K562 (cell line): ENCODE results near the gene TFF3. TPM values are rescaled to one million over a fixed set of nuclear protein-coding genes. Genes with fewer than 3 reads are reported as not detected.
A peak's percentile ranks its signal among the peaks of the same experiment; 100 is the strongest.

Experiments used
- ATAC-seq: fragments of 200-7000 bp; cut with Tn5 transposase; 3 replicates; pipeline ENCODE4 v1.9.1; 2020; ENCODE audit warnings: moderate library complexity
- BruUV-seq: library from RNA; stranded (reverse); fragments of 400-500 nt; replicated peaks from 2 replicates; lab custom pipeline; 2021; lab: Mats Ljungman, UMichigan
- CTCF ChIA-PET: fragments of 300-600 bp; formaldehyde crosslinking; extraction: SDS; loops from one replicate; lab custom pipeline; 2021; ENCODE audit warnings: low intra/inter-chr PET ratio; lab: Yijun Ruan, JAX
- POLR2A ChIA-PET: fragments of 300-600, 350-650 bp; sonication (Branson Sonifier 250); formaldehyde crosslinking; extraction: SDS; loops from one replicate; lab custom pipeline; 2021; ENCODE audit warnings: antibody characterized with exemption, inconsistent platforms; lab: Yijun Ruan, JAX
- DNase-seq, 4 experiments: peaks; one replicate each; pipeline versions ENCODE4 v3.0.0 to v3.0.0-alpha.2; 2011 to 2018; ENCODE audit warnings: low spot score in 3 of 4, mixed read lengths in 3 of 4; ENCODE audit errors: extremely low read depth in 1 of 4
- FAIRE-seq: peaks from 2 replicates; lab custom pipeline; 2011; peaks lifted over from hg19 to GRCh38; lab: Jason Lieb, UNC
- H2AFZ ChIP-seq: 2 replicates; pipeline ENCODE4 v1.6.0; 2011; ENCODE audit warnings: low read depth, low read length, control low read depth, inconsistent platforms
- H3K27ac ChIP-seq: fragments of 200-600 bp; 3 replicates; pipeline ENCODE4 v1.8.0; 2011; ENCODE audit warnings: low read depth, mild to moderate bottlenecking, control low read depth, inconsistent platforms, low read length, moderate library complexity, mixed read lengths; ENCODE audit errors: extremely low read depth
- H3K27me3 ChIP-seq, 2 experiments: fragments of 300-600 bp in 1 of 2; 2 replicates in 1 of 2; 3 replicates in 1 of 2; pipeline versions ENCODE4 v1.6.0 to v1.8.0; 2011; ENCODE audit warnings: inconsistent platforms in 2 of 2, low read length in 2 of 2, mild to moderate bottlenecking in 1 of 2, mixed read lengths in 1 of 2, moderate library complexity in 1 of 2; ENCODE audit not compliant: control insufficient read depth in 2 of 2, insufficient read depth in 2 of 2
- H3K36me3 ChIP-seq: fragments of 300-600 bp; 3 replicates; pipeline ENCODE4 v1.8.0; 2011; ENCODE audit warnings: mild to moderate bottlenecking, low read length, inconsistent platforms; ENCODE audit not compliant: control insufficient read depth, insufficient read depth
- H3K4me1 ChIP-seq, 2 experiments: fragments of 200-600 bp in 1 of 2; replicated peaks in 1 of 2; 2 replicates in 1 of 2; 3 replicates in 1 of 2; pipeline versions ENCODE4 v1.5.1 to v1.8.0; 2011; ENCODE audit warnings: inconsistent platforms in 2 of 2, low read length in 2 of 2, mild to moderate bottlenecking in 1 of 2, mixed read lengths in 1 of 2, moderate library complexity in 1 of 2; ENCODE audit not compliant: control insufficient read depth in 2 of 2, insufficient read depth in 2 of 2
- H3K4me2 ChIP-seq: 2 replicates; pipeline ENCODE4 v1.6.1; 2011; ENCODE audit warnings: low read length, control low read depth, inconsistent platforms, mixed read lengths; ENCODE audit not compliant: insufficient read depth
- H3K4me3 ChIP-seq: fragments of 200-600 bp; sonication (generic), shearing (Covaris generic); 2 replicates; pipeline ENCODE4 v1.5.1; 2016; ENCODE audit warnings: control low read depth, inconsistent platforms
- H3K79me2 ChIP-seq: fragments of 200-600 bp; 3 replicates; pipeline ENCODE4 v1.8.0; 2011; ENCODE audit warnings: low read length, inconsistent platforms; ENCODE audit not compliant: control insufficient read depth, insufficient read depth
- H3K9ac ChIP-seq, 2 experiments: 2 replicates each; pipeline versions ENCODE4 v1.6.0 to v1.6.1; 2011; ENCODE audit warnings: low read depth in 2 of 2, low read length in 2 of 2, control low read depth in 1 of 2, inconsistent platforms in 1 of 2, mild to moderate bottlenecking in 1 of 2, mixed read lengths in 1 of 2; ENCODE audit not compliant: insufficient read depth in 1 of 2
- H3K9me1 ChIP-seq: one replicate; pipeline ENCODE4 v1.6.0; 2011; ENCODE audit warnings: inconsistent platforms, mild to moderate bottlenecking, low read length, moderate library complexity; ENCODE audit not compliant: control insufficient read depth, insufficient read depth
- H3K9me3 ChIP-seq: replicated peaks from 2 replicates; pipeline ENCODE4 v1.5.1; 2011; ENCODE audit warnings: low read depth, low read length, inconsistent platforms; ENCODE audit not compliant: control insufficient read depth, insufficient read depth
- H4K20me1 ChIP-seq: replicated peaks from 2 replicates; pipeline ENCODE4 v1.6.1; 2011; ENCODE audit warnings: low read length, inconsistent platforms, mixed read lengths; ENCODE audit not compliant: control insufficient read depth, insufficient read depth
- CREM ChIP-seq: IDR thresholded peaks from 2 replicates; pipeline ENCODE4 v1.6.1; 2014; ENCODE audit warnings: antibody characterized with exemption, low read depth
- FOS ChIP-seq: IDR thresholded peaks from 3 replicates; pipeline ENCODE4 v1.6.1; 2011; ENCODE audit not compliant: insufficient read length; ENCODE audit errors: extremely low read depth
- HEY1 ChIP-seq: fragments of 250-450 bp; sonication (Bioruptor Pico); IDR thresholded peaks from 2 replicates; pipeline ENCODE4 v1.5.0; 2020; ENCODE audit warnings: mild to moderate bottlenecking, moderate library complexity, borderline replicate concordance
- MEIS2 ChIP-seq: fragments of 450-650 bp; IDR thresholded peaks from 2 replicates; pipeline ENCODE4 v1.6.1; 2014; ENCODE audit warnings: mild to moderate bottlenecking; ENCODE audit not compliant: partially characterized antibody
- NFYB ChIP-seq: IDR thresholded peaks from 2 replicates; pipeline ENCODE4 v1.6.1; 2011; ENCODE audit warnings: mild to moderate bottlenecking, moderate library complexity; ENCODE audit not compliant: insufficient read length; ENCODE audit errors: extremely low read depth
- SIRT6 ChIP-seq: IDR thresholded peaks from one replicate; pipeline ENCODE4 v1.6.1; 2012; ENCODE audit warnings: low read depth, mild to moderate bottlenecking, control low read depth, inconsistent platforms, low read length, moderate library complexity
- SP2 ChIP-seq: IDR thresholded peaks from 2 replicates; pipeline ENCODE4 v1.6.1; 2011; ENCODE audit warnings: mild to moderate bottlenecking, low read depth, low read length, moderate library complexity; ENCODE audit not compliant: poor library complexity, severe bottlenecking; ENCODE audit errors: extremely low read depth
- WGBS: fragments of 100-300 bp; shearing (Covaris generic); methylation state at CpG from one replicate; pipeline ENCODE4 v1.1.6; 2016; ENCODE audit warnings: low coverage, mixed read lengths; ENCODE audit not compliant: insufficient coverage; ENCODE audit errors: missing lambda C conversion rate; 5-methylcytosine and 5-hydroxymethylcytosine counted together
- in situ Hi-C: fragments of 300-500 bp; cut with MboI; formaldehyde crosslinking; loops from 4 replicates; pipeline ENCODE4 v1.15.0; 2018; ENCODE audit warnings: inconsistent platforms, mixed read lengths
- intact Hi-C: fragments of 100-400 bp; cut with micrococcal nuclease; formaldehyde crosslinking; loops from 2 replicates; pipeline ENCODE4 v1.14.2; 2022
- polyA plus RNA-seq, 8 experiments: library from polyadenylated mRNA; depleted of rRNA in 4 of 8; stranded (reverse) in 5 of 8; unstranded in 3 of 8; fragments of >200 nt; fragmentation: Nextera tagmentation in 2 of 8; fragmentation: Illumina TruSeq in 1 of 8; extraction: Ambion mirVana in 2 of 8; extraction: Trizol in 1 of 8; gene quantifications; 2 replicates each; pipeline versions ENCODE4 v1.2.1 to v1.2.3, GENCODE V29; 2011 to 2014; ENCODE audit warnings: inconsistent platforms in 1 of 8, missing spikeins in 1 of 8
- total RNA-seq, 7 experiments: library from RNA; depleted of rRNA in 6 of 7; stranded (reverse); fragments of >200 nt in 6 of 7; fragmentation: Illumina TruSeq in 2 of 7; extraction: Trizol in 2 of 7; gene quantifications; 2 replicates each; pipeline versions ENCODE4 v1.2.1 to v1.2.3, GENCODE V29; 2011 to 2021; ENCODE audit warnings: low replicate concordance in 1 of 7
- TF ChIP-seq, protein P1 (sequence below): fragments of 150-350 bp; IDR thresholded peaks from 2 replicates; pipeline ENCODE4 v1.6.1; 2014; ENCODE audit warnings: low read depth, mild to moderate bottlenecking, low read length, borderline replicate concordance
- TF ChIP-seq, protein P2 (sequence below): fragments of 450-650 bp; IDR thresholded peaks from 2 replicates; pipeline ENCODE4 v1.6.1; 2016
- TF ChIP-seq, protein P3 (sequence below), 2 experiments: IDR thresholded peaks in 1 of 2; conservative IDR thresholded peaks in 1 of 2; 2 replicates each; pipeline ENCODE4 v1.6.1; 2016; ENCODE audit warnings: low read depth in 2 of 2, mild to moderate bottlenecking in 1 of 2, missing compliant biosample characterization in 1 of 2, missing genetic modification characterization in 1 of 2, moderate library complexity in 1 of 2

TFF3 gene
- total and polyA plus RNA-seq, 9 of the 15 experiments (the other 6 are each of a cell fraction or from before 2014, with no cell fraction given): 0.78 TPM; not detected in 8

DNA sequence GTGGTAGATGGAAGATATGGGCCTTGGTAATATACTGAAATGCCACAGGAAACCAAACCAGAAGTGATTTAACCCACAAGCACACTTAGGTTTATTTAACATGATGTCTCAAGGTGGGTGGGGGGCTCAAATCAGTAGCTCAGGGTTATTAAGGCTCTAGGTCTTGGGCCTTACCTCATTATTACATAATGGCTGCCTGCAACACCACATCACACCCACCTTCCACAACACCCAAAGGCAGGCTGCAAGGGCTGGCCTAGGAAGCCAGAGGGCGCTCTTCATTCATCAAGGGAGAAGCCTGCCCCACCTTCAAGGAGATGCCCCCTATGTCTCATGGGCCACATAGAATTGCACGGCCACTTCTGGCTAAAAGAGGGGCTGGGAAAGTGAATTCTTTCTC lies 45.1 kb upstream of the TFF3 start (continued):
- TF ChIP-seq, protein P1, sequence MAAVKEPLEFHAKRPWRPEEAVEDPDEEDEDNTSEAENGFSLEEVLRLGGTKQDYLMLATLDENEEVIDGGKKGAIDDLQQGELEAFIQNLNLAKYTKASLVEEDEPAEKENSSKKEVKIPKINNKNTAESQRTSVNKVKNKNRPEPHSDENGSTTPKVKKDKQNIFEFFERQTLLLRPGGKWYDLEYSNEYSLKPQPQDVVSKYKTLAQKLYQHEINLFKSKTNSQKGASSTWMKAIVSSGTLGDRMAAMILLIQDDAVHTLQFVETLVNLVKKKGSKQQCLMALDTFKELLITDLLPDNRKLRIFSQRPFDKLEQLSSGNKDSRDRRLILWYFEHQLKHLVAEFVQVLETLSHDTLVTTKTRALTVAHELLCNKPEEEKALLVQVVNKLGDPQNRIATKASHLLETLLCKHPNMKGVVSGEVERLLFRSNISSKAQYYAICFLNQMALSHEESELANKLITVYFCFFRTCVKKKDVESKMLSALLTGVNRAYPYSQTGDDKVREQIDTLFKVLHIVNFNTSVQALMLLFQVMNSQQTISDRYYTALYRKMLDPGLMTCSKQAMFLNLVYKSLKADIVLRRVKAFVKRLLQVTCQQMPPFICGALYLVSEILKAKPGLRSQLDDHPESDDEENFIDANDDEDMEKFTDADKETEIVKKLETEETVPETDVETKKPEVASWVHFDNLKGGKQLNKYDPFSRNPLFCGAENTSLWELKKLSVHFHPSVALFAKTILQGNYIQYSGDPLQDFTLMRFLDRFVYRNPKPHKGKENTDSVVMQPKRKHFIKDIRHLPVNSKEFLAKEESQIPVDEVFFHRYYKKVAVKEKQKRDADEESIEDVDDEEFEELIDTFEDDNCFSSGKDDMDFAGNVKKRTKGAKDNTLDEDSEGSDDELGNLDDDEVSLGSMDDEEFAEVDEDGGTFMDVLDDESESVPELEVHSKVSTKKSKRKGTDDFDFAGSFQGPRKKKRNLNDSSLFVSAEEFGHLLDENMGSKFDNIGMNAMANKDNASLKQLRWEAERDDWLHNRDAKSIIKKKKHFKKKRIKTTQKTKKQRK: peak; percentile 69

DNA sequence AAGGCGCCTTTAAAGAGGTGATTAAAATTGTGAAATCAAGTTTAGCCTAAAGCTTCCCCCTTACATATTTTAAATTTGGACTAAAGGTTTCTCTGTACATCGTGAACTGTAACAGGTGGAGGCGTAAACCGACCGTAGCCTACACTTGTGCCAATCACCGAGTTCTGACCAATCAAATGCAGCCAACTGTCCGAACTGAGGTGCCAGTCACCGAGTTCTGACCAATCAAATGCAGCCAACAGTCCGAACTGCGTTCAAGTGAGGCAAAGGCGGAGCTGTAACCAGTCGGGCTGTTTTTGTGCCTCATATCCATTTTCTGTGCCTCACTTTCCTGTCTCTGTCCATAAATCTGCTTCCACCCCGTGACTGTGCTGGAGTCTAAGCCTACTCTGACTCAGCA lies 43.7 kb upstream of the TFF3 start:
- TF ChIP-seq SP2: peak; percentile 29
- peak; percentile 29 for TF ChIP-seq FOS
- TF ChIP-seq, protein P2, sequence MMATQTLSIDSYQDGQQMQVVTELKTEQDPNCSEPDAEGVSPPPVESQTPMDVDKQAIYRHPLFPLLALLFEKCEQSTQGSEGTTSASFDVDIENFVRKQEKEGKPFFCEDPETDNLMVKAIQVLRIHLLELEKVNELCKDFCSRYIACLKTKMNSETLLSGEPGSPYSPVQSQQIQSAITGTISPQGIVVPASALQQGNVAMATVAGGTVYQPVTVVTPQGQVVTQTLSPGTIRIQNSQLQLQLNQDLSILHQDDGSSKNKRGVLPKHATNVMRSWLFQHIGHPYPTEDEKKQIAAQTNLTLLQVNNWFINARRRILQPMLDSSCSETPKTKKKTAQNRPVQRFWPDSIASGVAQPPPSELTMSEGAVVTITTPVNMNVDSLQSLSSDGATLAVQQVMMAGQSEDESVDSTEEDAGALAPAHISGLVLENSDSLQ: peak; percentile 99
- TF ChIP-seq MEIS2: peak; percentile 32
- TF ChIP-seq CREM: 0 out of 2 replicates have a peak, but pooled peaks have one; percentile 10
- TF ChIP-seq, protein P3, sequence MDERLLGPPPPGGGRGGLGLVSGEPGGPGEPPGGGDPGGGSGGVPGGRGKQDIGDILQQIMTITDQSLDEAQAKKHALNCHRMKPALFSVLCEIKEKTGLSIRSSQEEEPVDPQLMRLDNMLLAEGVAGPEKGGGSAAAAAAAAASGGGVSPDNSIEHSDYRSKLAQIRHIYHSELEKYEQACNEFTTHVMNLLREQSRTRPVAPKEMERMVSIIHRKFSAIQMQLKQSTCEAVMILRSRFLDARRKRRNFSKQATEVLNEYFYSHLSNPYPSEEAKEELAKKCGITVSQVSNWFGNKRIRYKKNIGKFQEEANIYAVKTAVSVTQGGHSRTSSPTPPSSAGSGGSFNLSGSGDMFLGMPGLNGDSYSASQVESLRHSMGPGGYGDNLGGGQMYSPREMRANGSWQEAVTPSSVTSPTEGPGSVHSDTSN (CRISPR knock-in tag; IDR thresholded peaks at IDR 0.05; ENCODE audit: low read depth): peak; percentile 72
- TF ChIP-seq, protein P3 (tag; conservative IDR thresholded peaks at IDR 0.05; ENCODE audit: low read depth): peak; percentile 91
- TF ChIP-seq NFYB: peak; percentile 18
- no peak for TF ChIP-seq SIRT6
- no peak for TF ChIP-seq HEY1 (CRISPR knock-in tag)
- no peak overlapping the region for H3K4me3 ChIP-seq
- no peak overlapping the region for H2AFZ ChIP-seq
- H3K27ac ChIP-seq: no peak overlapping the region
- FAIRE-seq: peak; percentile 69
- no peaks in the 10 kb centered on the region for H3K36me3 ChIP-seq
- no peaks in the 10 kb centered on the region for H3K9me1 ChIP-seq
- no peaks in the 10 kb centered on the region for H4K20me1 ChIP-seq
- in situ Hi-C loops (no loop called here), intact Hi-C loops (no loop called here)
- H3K27me3 ChIP-seq: peaks cover 18 to 60% of the 10 kb centered on the region in 2 experiments
- H3K4me1 ChIP-seq: no peaks in the 10 kb centered on the region; a peak in 1 of 5 replicates
- WGBS: 5% methylated on average over 13 of the region's 13 CpGs
- H3K79me2 ChIP-seq: no peaks in the 10 kb centered on the region
- POLR2A ChIA-PET: interaction anchor here (0.5 to 1.2 kb wide), 4 partner anchors 9 to 219 kb away, joined by 3 to 4 read pairs (median 4); no protein-coding TSS in a partner anchor
- no TSS peak for BruUV-seq
- 0 out of 2 replicates have a peak, but pooled peaks cover 2% of the 10 kb centered on the region for H3K9me3 ChIP-seq
- ATAC-seq: peak; percentile 74
- H3K9ac ChIP-seq: no peak overlapping the region
- DNase-seq: peak in 2 of 4 experiments; percentile 50 to 73
- no peak overlapping the region for H3K4me2 ChIP-seq
- CTCF ChIA-PET: no interaction called here
